GM12878 (cell line): ENCODE data around the gene TRAF7. TPM values are rescaled to one million over a fixed set of nuclear protein-coding genes. Genes with fewer than 3 reads are reported as not detected.

ENCODE experiments used
- BHLHE40 ChIP-seq, 2 experiments: fragments of 450-650 bp in 1 of 2; IDR thresholded peaks; 2 replicates each; pipeline ENCODE4 v1.6.1; 2011 to 2017; ENCODE audit warnings: low read depth in 2 of 2, borderline replicate concordance in 1 of 2, improper control_type of control experiment in 1 of 2, low read length in 1 of 2, mild to moderate bottlenecking in 1 of 2
- CUX1 ChIP-seq: IDR thresholded peaks from 2 replicates; pipeline ENCODE4 v1.6.1; 2012; ENCODE audit warnings: improper control_type of control experiment, low read depth, low read length; ENCODE audit not compliant: insufficient replicate concordance
- EGR1 ChIP-seq, 2 experiments: IDR thresholded peaks; 1 replicate in 1 of 2; 2 replicates in 1 of 2; pipeline ENCODE4 v1.6.1; 2011 to 2012; ENCODE audit warnings: low read depth in 2 of 2, low read length in 2 of 2, borderline replicate concordance in 1 of 2, mild to moderate bottlenecking in 1 of 2, moderate library complexity in 1 of 2
- ETV6 ChIP-seq, 2 experiments: fragments of 450-650 bp in 1 of 2; IDR thresholded peaks in 1 of 2; conservative IDR thresholded peaks in 1 of 2; 2 replicates each; pipeline ENCODE4 v1.6.1; 2014; ENCODE audit warnings: antibody characterized with exemption in 1 of 2, borderline replicate concordance in 1 of 2, low read depth in 1 of 2, mild to moderate bottlenecking in 1 of 2, moderate library complexity in 1 of 2
- NFIC ChIP-seq: IDR thresholded peaks from 2 replicates; pipeline ENCODE4 v1.6.1; 2012; ENCODE audit warnings: low read depth, mild to moderate bottlenecking, inconsistent platforms, low read length, moderate library complexity
- NR2C1 ChIP-seq: fragments of 450-650 bp; IDR thresholded peaks from 2 replicates; pipeline ENCODE4 v1.6.1; 2017; ENCODE audit warnings: antibody characterized with exemption, mild to moderate bottlenecking, moderate library complexity
- PBX3 ChIP-seq: IDR thresholded peaks from 2 replicates; pipeline ENCODE4 v1.6.1; 2011; ENCODE audit warnings: mild to moderate bottlenecking, low read depth, low read length, moderate library complexity; ENCODE audit not compliant: insufficient replicate concordance
- PML ChIP-seq: IDR thresholded peaks from 2 replicates; pipeline ENCODE4 v1.6.1; 2012; ENCODE audit warnings: low read length, inconsistent platforms
- ZNF24 ChIP-seq: fragments of 450-650 bp; IDR thresholded peaks from 2 replicates; pipeline ENCODE4 v1.6.1; 2017; ENCODE audit warnings: antibody characterized with exemption, mild to moderate bottlenecking
- polyA plus RNA-seq, 11 experiments: library from polyadenylated mRNA; depleted of rRNA in 4 of 11; unstranded in 6 of 11; stranded (reverse) in 5 of 11; fragments of >200 nt; fragmentation: Nextera tagmentation in 4 of 11; fragmentation: Illumina TruSeq in 1 of 11; extraction: Ambion mirVana in 4 of 11; extraction: Trizol in 1 of 11; gene quantifications; 1 replicate in 1 of 11; 2 replicates in 10 of 11; pipeline versions ENCODE4 v1.2.1 to v1.2.3, GENCODE V29; 2011 to 2016; ENCODE audit warnings: inconsistent platforms in 2 of 11, missing spikeins in 2 of 11, low read depth in 1 of 11
- total RNA-seq, 4 experiments: library from RNA; depleted of rRNA in 3 of 4; stranded (reverse); fragments of >200 nt in 3 of 4; fragmentation: Illumina TruSeq in 1 of 4; extraction: Trizol in 1 of 4; gene quantifications; 2 replicates each; pipeline versions ENCODE4 v1.2.1 to v1.2.3, GENCODE V29; 2013 to 2021

Gene TRAF7
- total and polyA plus RNA-seq, 10 of the 15 experiments (the other 5 are each of a cell fraction or from before 2014, with no cell fraction given), result 0.61 to 87.0 (median 30.0) TPM

GRCh38 chr16:2190659-2191445, 35.3 kb downstream of the TRAF7 start (continued):
- TF ChIP-seq CUX1 (no peak), NR2C1 (no peak), EGR1 (IDR thresholded peaks at IDR 0.05; ENCODE audit: borderline replicate concordance in 1 of 2, low read depth in 2 of 2, low read length in 2 of 2) (no peak), PML (no peak), ETV6 (conservative IDR thresholded peaks at IDR 0.05 in 1 of 2, IDR thresholded peaks at IDR 0.05 in 1 of 2; ENCODE audit: borderline replicate concordance in 1 of 2, low read depth in 1 of 2) (no peak), ZNF24 (no peak), PBX3 (no peak), NFIC (no peak), BHLHE40 (IDR thresholded peaks at IDR 0.05; ENCODE audit: borderline replicate concordance in 1 of 2, low read depth in 2 of 2, low read length in 1 of 2) (no peak)
